GM11168 (cell line): ENCODE data around the gene NCR2.

Experiments used
- in situ Hi-C: fragments of 300-500 bp; cut with MboI; formaldehyde crosslinking; loops from one replicate; pipeline ENCODE4 v1.12.0; 2022; ENCODE audit warnings: low sequenced_read_pairs; ENCODE audit not compliant: unreplicated experiment

NCR2 gene

DNA sequence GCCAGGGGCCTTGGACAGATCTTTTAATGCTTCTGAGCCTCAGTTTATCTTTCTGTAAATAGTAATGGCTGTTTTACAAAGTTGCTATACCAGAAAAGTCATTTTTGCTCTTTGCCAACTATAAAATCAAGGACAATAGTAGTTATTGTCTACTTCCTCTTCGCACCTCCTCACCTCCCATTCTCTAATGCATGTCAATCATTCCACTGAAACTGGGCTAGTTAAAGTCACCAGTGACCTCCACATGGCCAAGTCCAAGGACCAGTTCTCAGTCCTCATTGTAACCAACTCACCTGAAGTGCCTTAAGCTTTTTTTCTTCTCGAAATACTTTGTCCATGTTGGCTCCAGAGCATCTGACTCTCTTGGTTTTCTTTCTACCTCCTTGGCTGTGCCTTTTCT is 51.2 kb downstream of the NCR2 start:
- in situ Hi-C loops = no loop called here

GRCh38 chr6:41392246-41392645 is 56.8 kb downstream of the NCR2 start:
- in situ Hi-C loops = no loop called here

GRCh38 chr6:41396335-41396734 is 60.9 kb downstream of the NCR2 start:
- in situ Hi-C loops = no loop called here

- in situ Hi-C loops = no loop called here
Measured at GRCh38 chr6:41399424-41399823, 64.0 kb downstream of the NCR2 start.
